Suprapubic skin (tissue), 4 donors: ENCODE measurements around the gene MLH1. TPM values are rescaled to one million over a fixed set of nuclear protein-coding genes. Genes with fewer than 3 reads are reported as not detected.

Source experiments
- DNase-seq, 2 donors: peaks; one replicate each; pipeline ENCODE4 v3.0.0-alpha.2; 2019; ENCODE audit warnings: low spot score in 2 of 2
- H3K27ac ChIP-seq: fragments of 200-600 bp; sonication (generic); one replicate; pipeline ENCODE4 v1.5.1; 2019
- H3K27me3 ChIP-seq: fragments of 200-600 bp; sonication (generic); one replicate; pipeline ENCODE4 v1.5.1; 2019
- H3K36me3 ChIP-seq: fragments of 200-600 bp; sonication (generic); one replicate; pipeline ENCODE4 v1.5.1; 2019
- H3K4me1 ChIP-seq: fragments of 200-600 bp; sonication (generic); one replicate; pipeline ENCODE4 v1.5.1; 2019
- H3K4me3 ChIP-seq: fragments of 200-600 bp; sonication (generic); one replicate; pipeline ENCODE4 v1.5.1; 2019; ENCODE audit warnings: mild to moderate bottlenecking
- H3K9me3 ChIP-seq: fragments of 200-600 bp; sonication (generic); one replicate; pipeline ENCODE4 v1.5.1; 2019
- CTCF ChIP-seq, 2 donors: fragments of 200-600 bp in 1 of 2; fragments of 450-650 bp in 1 of 2; sonication (generic) in 1 of 2; IDR thresholded peaks; one replicate each; pipeline ENCODE4 v1.5.1; 2016 to 2019; ENCODE audit warnings: antibody characterized with exemption in 2 of 2, mild to moderate bottlenecking in 1 of 2, moderate library complexity in 1 of 2
- EP300 ChIP-seq: sonication (generic); formaldehyde crosslinking; IDR thresholded peaks from one replicate; pipeline ENCODE4 v1.6.1; 2017; ENCODE audit warnings: antibody characterized with exemption
- POLR2A ChIP-seq, 2 donors: fragments of 450-650 bp; IDR thresholded peaks; one replicate each; pipeline ENCODE4 v1.6.1; 2017; ENCODE audit warnings: antibody characterized with exemption in 2 of 2, mild to moderate bottlenecking in 2 of 2, moderate library complexity in 2 of 2
- POLR2AphosphoS5 ChIP-seq, 3 donors: sonication (generic); formaldehyde crosslinking; IDR thresholded peaks; one replicate each; pipeline ENCODE4 v1.6.1; 2017; ENCODE audit warnings: antibody characterized with exemption in 3 of 3
- WGBS: methylation state at CpG from one replicate; pipeline ENCODE4 v1.1.5; 2018; 5-methylcytosine and 5-hydroxymethylcytosine counted together
- total RNA-seq, 4 donors: library from RNA; depleted of rRNA; stranded (reverse); fragments of >200 nt; gene quantifications; one replicate each; pipeline ENCODE4 v1.1.0, GENCODE V29; 2016

The MLH1 gene
- total RNA-seq, 4 donors from 2014 or later = 17.2 to 34.3 (median 23.1) TPM

DNA sequence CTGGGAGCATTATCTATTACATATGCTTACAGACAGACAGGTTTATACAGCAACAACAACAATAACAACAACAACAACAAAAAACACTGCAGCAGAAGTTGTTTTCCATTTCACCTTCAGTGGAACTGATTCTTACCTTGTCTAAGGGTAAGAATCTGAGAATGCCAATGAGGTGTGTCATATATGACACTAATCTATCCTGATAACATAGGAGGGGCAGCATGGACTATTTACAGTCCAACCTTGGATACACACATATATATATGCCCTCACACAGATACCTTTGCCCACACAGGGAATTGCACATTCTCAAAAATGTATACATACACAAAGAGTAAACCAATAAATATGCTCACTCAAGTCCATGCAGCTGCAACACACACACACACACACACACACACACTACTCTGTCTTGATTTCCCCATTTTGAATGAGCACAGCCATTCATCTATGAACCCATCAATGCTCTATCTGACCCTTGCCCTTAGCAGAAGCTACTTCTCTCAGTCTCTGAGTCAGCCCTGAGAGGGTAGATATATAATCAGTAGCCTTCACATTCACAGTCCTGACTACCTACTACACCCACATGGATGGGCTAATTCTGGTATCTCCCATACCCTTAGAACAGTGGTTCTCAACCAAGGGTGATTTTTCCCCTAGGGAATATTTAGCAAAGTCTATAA is 38.7 kb upstream of the MLH1 start:
- Histone ChIP-seq H3K9me3 (no peaks in the 10 kb centered on the region), H3K4me3 (no peak overlapping the region), H3K4me1 (peaks cover 20% of the 10 kb centered on the region), H3K27ac (no peak overlapping the region), H3K27me3 (no peaks in the 10 kb centered on the region), H3K36me3 (no peaks in the 10 kb centered on the region)
- DNase-seq = no peak
- TF ChIP-seq POLR2A (IDR thresholded peaks at IDR 0.05) (no peak), POLR2AphosphoS5 (IDR thresholded peaks at IDR 0.05) (no peak), EP300 (no peak), CTCF (IDR thresholded peaks at IDR 0.05) (no peak)

- 91% methylated on average over 3 of the region's 3 CpGs for WGBS
- TF ChIP-seq POLR2A (IDR thresholded peaks at IDR 0.05) (no peak), POLR2AphosphoS5 (IDR thresholded peaks at IDR 0.05) (no peak), CTCF (IDR thresholded peaks at IDR 0.05) (no peak), EP300 (no peak)
- peaks cover 20% of the 10 kb centered on the region for H3K4me1 ChIP-seq
- no peak overlapping the region for H3K27ac ChIP-seq
- no peak overlapping the region for H3K4me3 ChIP-seq
- H3K9me3 ChIP-seq = no peaks in the 10 kb centered on the region
- H3K36me3 ChIP-seq = no peaks in the 10 kb centered on the region
- no peak for DNase-seq
- H3K27me3 ChIP-seq = no peaks in the 10 kb centered on the region
Observed at GRCh38 chr3:36956155-36956554, 37.2 kb upstream of the MLH1 start.

GRCh38 chr3:36957063-36957462 is 36.3 kb upstream of the MLH1 start:
- peaks cover 20% of the 10 kb centered on the region for H3K4me1 ChIP-seq
- H3K27me3 ChIP-seq = no peaks in the 10 kb centered on the region
- H3K4me3 ChIP-seq = no peak overlapping the region
- TF ChIP-seq EP300 = no peak
- no peak for TF ChIP-seq CTCF (IDR thresholded peaks at IDR 0.05)
- no peak for TF ChIP-seq POLR2AphosphoS5 (IDR thresholded peaks at IDR 0.05)
- TF ChIP-seq POLR2A (IDR thresholded peaks at IDR 0.05) = no peak
- H3K36me3 ChIP-seq = no peaks in the 10 kb centered on the region
- H3K27ac ChIP-seq = no peak overlapping the region
- H3K9me3 ChIP-seq = no peaks in the 10 kb centered on the region
- DNase-seq = no peak
- WGBS = 92% methylated on average over 1 of the region's 1 CpG

DNA sequence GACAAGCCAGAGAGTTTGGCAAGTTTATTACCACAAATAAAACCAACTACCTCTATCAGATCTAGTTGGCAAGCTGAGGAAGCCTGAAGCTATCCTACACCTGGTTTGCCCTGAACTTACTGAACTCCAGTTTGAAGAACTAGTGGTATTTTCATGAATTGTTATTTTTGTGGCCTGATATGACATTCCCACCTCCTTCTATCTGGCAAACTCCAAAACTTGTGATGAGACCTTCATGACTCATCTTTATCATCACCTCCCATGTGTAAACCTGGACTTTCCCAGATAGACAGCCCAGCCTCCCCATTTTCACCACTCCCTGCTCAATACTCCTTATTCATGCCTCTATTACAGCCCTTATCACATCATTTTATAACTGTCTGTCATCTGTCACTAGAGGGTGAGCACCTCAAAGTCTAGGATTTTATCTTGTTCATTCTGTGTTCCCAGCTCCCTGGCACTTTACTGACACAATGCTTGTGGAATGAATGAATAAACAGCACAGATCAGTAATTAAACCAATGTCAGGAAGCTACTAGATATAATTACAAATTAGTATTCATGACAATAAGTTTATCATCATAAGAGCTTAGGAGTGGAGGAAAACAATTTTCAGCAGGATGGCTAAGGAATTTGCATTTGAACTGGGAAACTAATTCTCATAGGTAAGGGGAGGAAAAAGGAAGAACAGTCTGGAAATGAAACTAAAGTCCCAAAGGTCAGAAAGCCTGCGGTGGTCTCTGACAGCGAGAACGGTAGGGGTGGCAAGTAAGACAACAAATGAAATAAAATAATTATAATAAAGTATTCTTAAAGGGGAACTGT is 35.2 kb upstream of the MLH1 start:
- WGBS = 41% methylated on average over 3 of the region's 3 CpGs
- H3K9me3 ChIP-seq = no peaks in the 10 kb centered on the region
- no peak overlapping the region for H3K27ac ChIP-seq
- H3K4me3 ChIP-seq = no peak overlapping the region
- H3K27me3 ChIP-seq = no peaks in the 10 kb centered on the region
- DNase-seq = no peak
- peaks cover 20% of the 10 kb centered on the region for H3K4me1 ChIP-seq
- TF ChIP-seq POLR2A (IDR thresholded peaks at IDR 0.05) (no peak), POLR2AphosphoS5 (IDR thresholded peaks at IDR 0.05) (no peak), CTCF (IDR thresholded peaks at IDR 0.05) (no peak), EP300 (no peak)
- no peaks in the 10 kb centered on the region for H3K36me3 ChIP-seq

DNA sequence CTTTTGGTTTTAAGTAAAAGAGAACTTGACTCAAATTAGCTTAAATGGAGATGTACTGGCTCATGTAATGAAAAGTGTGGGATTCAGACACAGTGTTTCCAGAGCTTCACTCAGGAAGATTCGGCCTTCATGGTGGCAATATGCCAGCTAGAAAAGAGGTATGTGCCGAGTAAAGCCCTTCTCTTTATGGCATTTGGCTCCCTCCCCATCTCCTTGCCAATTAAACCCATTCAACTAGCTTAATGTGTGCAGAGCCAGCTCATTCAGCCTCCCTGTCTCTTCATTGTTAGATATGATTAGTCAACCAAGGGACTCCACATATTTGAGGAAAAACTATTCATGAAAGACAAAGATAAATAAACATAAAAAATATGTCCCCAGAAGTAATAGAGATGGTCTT is 33.5 kb upstream of the MLH1 start:
- TF ChIP-seq CTCF (IDR thresholded peaks at IDR 0.05) (no peak), POLR2A (IDR thresholded peaks at IDR 0.05) (no peak), EP300 (no peak)
- no peak overlapping the region for H3K4me3 ChIP-seq
- H3K9me3 ChIP-seq = no peaks in the 10 kb centered on the region
- no peaks in the 10 kb centered on the region for H3K36me3 ChIP-seq
- WGBS = 34% methylated on average over 2 of the region's 2 CpGs
- no peak overlapping the region for H3K27ac ChIP-seq
- H3K4me1 ChIP-seq = peaks cover 20% of the 10 kb centered on the region
- no peaks in the 10 kb centered on the region for H3K27me3 ChIP-seq
- DNase-seq = no peak
